B cell (primary cell): Measurements from ENCODE around the gene NRXN2.

Source experiments
- EZH2 ChIP-seq: IDR thresholded peaks from 2 replicates; pipeline ENCODE4 v1.6.1; 2012; ENCODE audit warnings: borderline replicate concordance, low read depth, mild to moderate bottlenecking, moderate library complexity, low read length; ENCODE audit not compliant: insufficient read depth, poor library complexity, severe bottlenecking
- TF ChIP-seq, protein P1 (sequence below): fragments of 200-600 bp; IDR thresholded peaks from one replicate; pipeline ENCODE4 v1.8.0; 2022; ENCODE audit warnings: antibody characterized with exemption, mild to moderate bottlenecking

DNA sequence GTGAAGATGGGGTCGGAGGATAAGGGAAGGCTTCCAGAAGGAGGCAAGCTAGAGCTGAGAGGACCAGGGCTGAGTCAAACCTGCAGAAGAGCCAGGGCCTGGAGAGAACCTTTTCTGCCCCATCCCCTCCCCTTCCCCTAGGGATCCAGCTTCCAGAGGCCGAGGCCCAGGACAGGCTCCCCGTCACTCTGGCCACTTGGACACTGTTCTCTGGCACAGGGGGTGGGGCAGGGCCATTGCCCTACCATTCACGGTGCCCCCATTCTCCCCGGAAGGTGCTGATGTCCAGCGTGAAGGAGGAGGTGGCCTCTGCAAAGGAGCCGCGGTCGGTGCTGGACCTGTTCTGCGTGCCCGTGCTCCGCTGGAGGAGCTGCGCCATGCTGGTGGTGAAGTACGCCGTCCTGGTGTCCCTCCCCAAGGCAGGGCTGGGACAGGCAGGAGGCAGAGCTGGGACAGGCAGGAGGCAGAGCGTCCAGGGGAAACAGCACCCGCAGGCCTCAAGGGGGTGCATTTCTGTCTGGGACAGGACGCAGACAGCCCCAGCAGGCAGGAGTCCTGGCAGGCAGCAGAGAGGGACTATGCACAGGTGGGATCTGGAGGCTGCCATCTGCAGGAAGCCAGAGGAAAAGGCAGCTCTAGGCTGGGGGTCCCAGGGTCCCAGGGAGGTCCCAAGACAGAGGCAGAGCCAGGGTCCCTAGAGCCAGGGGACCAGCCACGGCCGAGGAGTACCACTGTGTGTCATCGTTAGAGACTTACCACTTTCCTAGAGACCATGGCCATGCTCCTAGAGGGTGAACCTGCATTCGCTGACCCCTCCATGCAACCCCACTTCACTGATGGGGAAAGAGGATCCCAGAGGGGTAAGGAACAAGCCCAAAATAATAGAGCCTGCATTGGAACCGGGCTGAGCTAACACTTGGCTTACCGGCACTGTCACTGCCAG is 157.8 kb downstream of the NRXN2 start:
- TF ChIP-seq, protein P1, sequence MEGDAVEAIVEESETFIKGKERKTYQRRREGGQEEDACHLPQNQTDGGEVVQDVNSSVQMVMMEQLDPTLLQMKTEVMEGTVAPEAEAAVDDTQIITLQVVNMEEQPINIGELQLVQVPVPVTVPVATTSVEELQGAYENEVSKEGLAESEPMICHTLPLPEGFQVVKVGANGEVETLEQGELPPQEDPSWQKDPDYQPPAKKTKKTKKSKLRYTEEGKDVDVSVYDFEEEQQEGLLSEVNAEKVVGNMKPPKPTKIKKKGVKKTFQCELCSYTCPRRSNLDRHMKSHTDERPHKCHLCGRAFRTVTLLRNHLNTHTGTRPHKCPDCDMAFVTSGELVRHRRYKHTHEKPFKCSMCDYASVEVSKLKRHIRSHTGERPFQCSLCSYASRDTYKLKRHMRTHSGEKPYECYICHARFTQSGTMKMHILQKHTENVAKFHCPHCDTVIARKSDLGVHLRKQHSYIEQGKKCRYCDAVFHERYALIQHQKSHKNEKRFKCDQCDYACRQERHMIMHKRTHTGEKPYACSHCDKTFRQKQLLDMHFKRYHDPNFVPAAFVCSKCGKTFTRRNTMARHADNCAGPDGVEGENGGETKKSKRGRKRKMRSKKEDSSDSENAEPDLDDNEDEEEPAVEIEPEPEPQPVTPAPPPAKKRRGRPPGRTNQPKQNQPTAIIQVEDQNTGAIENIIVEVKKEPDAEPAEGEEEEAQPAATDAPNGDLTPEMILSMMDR, result no peak
- TF ChIP-seq EZH2, result no peak
